T-helper 2 cell treated with Interferon-gamma antibody and Interleukin-4, amounts not matched to agents 5 μg/mL and 100 μg/mL, for 36 hours (primary cell): ENCODE results near the gene OXA1L.
"Not testable (repeated sequence)": the region's sequence is repeated elsewhere in the genome, so short reads cannot be mapped to it uniquely, and the experiment has no call there.

Experiments used
- DNase-seq: peaks from one replicate; pipeline ENCODE4 v3.0.0; 2021; ENCODE audit warnings: low spot score
- H3K27ac Mint-ChIP-seq: one replicate; pipeline ENCODE4 v1.8.0; 2021; ENCODE audit warnings: mild to moderate bottlenecking, mixed read lengths
- H3K27me3 Mint-ChIP-seq: one replicate; pipeline ENCODE4 v1.8.0; 2021; ENCODE audit warnings: low read depth, mixed read lengths
- H3K36me3 Mint-ChIP-seq: one replicate; pipeline ENCODE4 v1.8.0; 2021; ENCODE audit warnings: low read depth, mixed read lengths
- H3K4me1 Mint-ChIP-seq: one replicate; pipeline ENCODE4 v1.8.0; 2021; ENCODE audit warnings: low read depth, mixed read lengths
- H3K4me3 Mint-ChIP-seq: one replicate; pipeline ENCODE4 v1.8.0; 2022; ENCODE audit warnings: mild to moderate bottlenecking, moderate library complexity, mixed read lengths
- H3K9me3 Mint-ChIP-seq: one replicate; pipeline ENCODE4 v1.8.0; 2021; ENCODE audit warnings: mixed read lengths

OXA1L gene

DNA sequence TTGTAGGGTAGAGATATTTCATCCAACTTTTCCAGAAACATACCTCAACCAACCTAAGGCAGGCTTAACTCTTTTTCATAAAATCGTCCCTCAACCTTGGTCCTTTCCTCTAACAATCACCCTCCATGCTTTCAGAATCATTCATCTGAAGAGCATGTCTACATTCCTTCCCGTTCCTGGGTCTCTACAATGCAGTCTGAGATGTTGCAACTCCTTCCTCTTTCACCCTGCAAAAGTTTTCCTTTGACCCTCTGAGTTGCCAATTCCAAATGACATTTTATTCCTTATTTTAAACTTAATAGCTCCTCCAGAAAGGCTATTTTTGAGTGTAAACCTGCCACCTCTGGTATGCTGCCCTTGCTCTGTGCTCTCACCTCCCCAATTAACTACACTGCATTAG lies 32.0 kb downstream of the OXA1L start:
- no peaks in the 10 kb centered on the region for H3K9me3 Mint-ChIP-seq
- peaks cover 3% of the 10 kb centered on the region for H3K4me1 Mint-ChIP-seq
- DNase-seq: no peak
- peaks cover 32% of the 10 kb centered on the region for H3K27me3 Mint-ChIP-seq
- no peak overlapping the region for H3K27ac Mint-ChIP-seq
- no peaks in the 10 kb centered on the region for H3K36me3 Mint-ChIP-seq
- no peak overlapping the region for H3K4me3 Mint-ChIP-seq

GRCh38 chr14:22800346-22800745 lies 33.9 kb downstream of the OXA1L start:
- H3K36me3 Mint-ChIP-seq: no peaks in the 10 kb centered on the region
- H3K27me3 Mint-ChIP-seq: peaks cover 38% of the 10 kb centered on the region

GRCh38 chr14:22801716-22802115 lies 35.2 kb downstream of the OXA1L start:
- no peak for DNase-seq
- Mint-ChIP-seq H3K27ac (no peak overlapping the region), H3K36me3 (no peaks in the 10 kb centered on the region), H3K4me1 (peaks cover 3% of the 10 kb centered on the region), H3K4me3 (no peak overlapping the region), H3K9me3 (no peaks in the 10 kb centered on the region), H3K27me3 (peaks cover 30% of the 10 kb centered on the region)

More at GRCh38 chr14:22800346-22800745, 33.9 kb downstream of the OXA1L start:
- Mint-ChIP-seq H3K4me3 (no peak overlapping the region), H3K27ac (no peak overlapping the region), H3K4me1 (peaks cover 3% of the 10 kb centered on the region), H3K9me3 (no peaks in the 10 kb centered on the region)
- no peak for DNase-seq

DNA sequence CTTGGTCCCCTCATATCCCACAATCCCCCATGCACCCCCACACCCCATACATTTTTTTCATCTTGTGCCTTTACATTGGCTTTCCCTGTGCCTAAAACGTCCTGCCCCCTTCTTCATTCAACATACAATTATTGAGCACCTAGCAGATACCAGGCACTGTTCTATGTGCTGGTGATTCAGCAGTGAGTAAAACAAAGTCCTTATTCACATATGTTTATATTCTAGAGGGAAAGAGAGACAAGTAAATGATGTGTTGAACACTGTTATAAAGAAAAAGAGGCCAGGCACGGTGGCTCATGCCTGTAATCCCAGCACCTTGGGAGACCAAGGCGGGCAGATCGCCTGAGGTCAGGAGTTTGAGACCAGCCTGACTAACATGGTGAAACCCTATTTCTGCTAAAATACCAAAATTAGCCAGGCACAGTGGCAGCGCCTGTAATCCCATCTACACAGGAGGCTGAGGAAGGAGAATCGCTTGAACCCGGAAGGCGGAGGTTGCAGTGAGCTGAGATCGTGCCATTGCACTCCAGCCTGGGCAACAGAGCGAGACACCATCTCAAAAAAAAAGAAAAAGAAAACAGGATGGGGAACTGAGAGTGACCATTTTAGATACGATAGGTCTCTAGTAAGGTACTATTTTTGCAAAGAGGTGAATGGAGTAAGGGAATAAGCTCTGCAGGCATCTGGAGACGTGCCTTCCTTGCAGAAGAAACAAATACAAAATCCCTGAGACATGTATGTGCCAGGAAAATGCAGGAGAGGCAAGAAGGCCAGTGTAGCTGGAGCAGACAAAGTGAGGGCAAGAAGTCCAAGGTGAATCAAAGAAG lies 36.6 kb downstream of the OXA1L start:
- peaks cover 30% of the 10 kb centered on the region for H3K27me3 Mint-ChIP-seq
- H3K4me3 Mint-ChIP-seq: no peak overlapping the region
- peaks cover 3% of the 10 kb centered on the region for H3K4me1 Mint-ChIP-seq
- no peak overlapping the region for H3K27ac Mint-ChIP-seq
- no peak for DNase-seq
- no peaks in the 10 kb centered on the region for H3K9me3 Mint-ChIP-seq
- no peaks in the 10 kb centered on the region for H3K36me3 Mint-ChIP-seq

GRCh38 chr14:22803687-22803974 lies 37.1 kb downstream of the OXA1L start:
- no peak overlapping the region for H3K4me3 Mint-ChIP-seq
- DNase-seq: no peak
- H3K27ac Mint-ChIP-seq: no peak overlapping the region
- no peaks in the 10 kb centered on the region for H3K9me3 Mint-ChIP-seq
- no peaks in the 10 kb centered on the region for H3K36me3 Mint-ChIP-seq
- H3K27me3 Mint-ChIP-seq: peaks cover 28% of the 10 kb centered on the region
- H3K4me1 Mint-ChIP-seq: peaks cover 3% of the 10 kb centered on the region

GRCh38 chr14:22805235-22805634 lies 38.7 kb downstream of the OXA1L start:
- H3K4me1 Mint-ChIP-seq, H3K4me3 Mint-ChIP-seq, H3K27ac Mint-ChIP-seq, DNase-seq, H3K36me3 Mint-ChIP-seq, H3K9me3 Mint-ChIP-seq: not testable (repeated sequence)
- H3K27me3 Mint-ChIP-seq: peaks cover 22% of the 10 kb centered on the region

- Mint-ChIP-seq H3K4me1 (peaks cover 4% of the 10 kb centered on the region), H3K9me3 (no peaks in the 10 kb centered on the region), H3K4me3 (no peak overlapping the region), H3K36me3 (no peaks in the 10 kb centered on the region), H3K27me3 (peaks cover 18% of the 10 kb centered on the region), H3K27ac (no peak overlapping the region)
- DNase-seq: no peak
Measured at GRCh38 chr14:22807432-22808087, 41.1 kb downstream of the OXA1L start.

DNA sequence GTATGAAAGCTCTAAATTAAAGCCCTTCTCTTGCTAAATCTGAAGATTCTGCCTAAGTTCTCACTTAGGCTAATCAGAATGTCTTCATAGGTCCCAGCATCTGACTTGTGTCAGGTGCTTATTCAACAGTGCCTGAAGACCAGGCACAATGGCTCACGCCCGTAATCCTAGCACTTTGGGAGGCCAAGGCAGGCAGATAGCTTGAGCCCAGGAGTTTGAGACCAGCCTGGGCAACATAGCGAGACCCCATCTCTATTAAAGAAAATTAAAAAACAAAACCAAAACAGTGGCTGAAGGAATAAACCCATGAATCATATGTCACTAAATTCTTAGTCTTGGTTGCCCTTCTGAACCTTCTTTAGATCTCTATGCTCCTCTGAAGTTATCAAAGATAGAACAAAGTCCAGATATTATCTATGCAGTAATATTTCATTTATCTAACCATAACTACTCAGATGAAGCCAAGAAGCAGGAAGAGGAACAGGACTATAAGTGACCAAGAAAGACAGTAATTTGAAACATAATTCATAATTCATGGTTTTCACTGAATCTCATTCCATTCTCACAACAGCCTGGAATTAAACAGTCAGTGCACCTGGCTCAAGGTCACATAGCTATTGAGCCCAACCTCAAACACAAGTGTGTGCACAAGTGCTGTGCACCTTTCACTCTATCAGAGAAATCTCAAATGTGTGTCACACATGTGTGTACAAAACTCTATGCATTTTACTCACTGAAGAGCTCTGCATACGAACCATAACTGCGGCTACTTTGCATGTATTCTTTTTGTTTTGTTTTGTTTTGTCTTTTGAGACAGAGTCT lies 42.1 kb downstream of the OXA1L start:
- Mint-ChIP-seq H3K36me3 (no peaks in the 10 kb centered on the region), H3K27me3 (peaks cover 11% of the 10 kb centered on the region), H3K4me1 (peaks cover 3% of the 10 kb centered on the region), H3K27ac (no peak overlapping the region), H3K9me3 (no peaks in the 10 kb centered on the region), H3K4me3 (no peak overlapping the region)
- no peak for DNase-seq

GRCh38 chr14:22811722-22812121 lies 45.2 kb downstream of the OXA1L start:
- no peaks in the 10 kb centered on the region for H3K9me3 Mint-ChIP-seq
- H3K27ac Mint-ChIP-seq: no peak overlapping the region
- peaks cover 6% of the 10 kb centered on the region for H3K27me3 Mint-ChIP-seq
- no peak for DNase-seq
- no peaks in the 10 kb centered on the region for H3K36me3 Mint-ChIP-seq
- H3K4me1 Mint-ChIP-seq: peaks cover 6% of the 10 kb centered on the region
- H3K4me3 Mint-ChIP-seq: no peak overlapping the region

DNA sequence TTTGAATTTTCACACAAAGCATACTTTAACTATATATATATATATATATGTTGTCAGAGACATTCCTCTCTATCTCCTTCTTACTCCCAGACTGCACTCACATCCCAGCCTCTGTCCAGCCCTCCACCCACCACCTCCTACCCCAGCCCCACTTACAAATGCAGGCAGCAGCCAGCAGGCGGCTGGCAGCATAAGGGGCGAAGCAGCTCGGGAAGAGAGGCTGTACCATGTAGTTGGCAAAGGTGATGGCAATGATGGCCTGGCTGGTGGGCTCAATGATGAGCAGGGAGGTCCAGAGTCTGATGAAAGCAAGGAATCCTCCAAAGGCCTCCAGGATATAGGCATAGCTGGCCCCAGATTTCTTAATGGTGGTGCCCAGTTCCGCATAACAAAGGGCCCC lies 46.3 kb downstream of the OXA1L start:
- Mint-ChIP-seq H3K27ac (no peak overlapping the region), H3K4me1 (peaks cover 6% of the 10 kb centered on the region), H3K9me3 (no peaks in the 10 kb centered on the region), H3K36me3 (no peaks in the 10 kb centered on the region), H3K4me3 (no peak overlapping the region), H3K27me3 (peaks cover 6% of the 10 kb centered on the region)
- DNase-seq: no peak

DNA sequence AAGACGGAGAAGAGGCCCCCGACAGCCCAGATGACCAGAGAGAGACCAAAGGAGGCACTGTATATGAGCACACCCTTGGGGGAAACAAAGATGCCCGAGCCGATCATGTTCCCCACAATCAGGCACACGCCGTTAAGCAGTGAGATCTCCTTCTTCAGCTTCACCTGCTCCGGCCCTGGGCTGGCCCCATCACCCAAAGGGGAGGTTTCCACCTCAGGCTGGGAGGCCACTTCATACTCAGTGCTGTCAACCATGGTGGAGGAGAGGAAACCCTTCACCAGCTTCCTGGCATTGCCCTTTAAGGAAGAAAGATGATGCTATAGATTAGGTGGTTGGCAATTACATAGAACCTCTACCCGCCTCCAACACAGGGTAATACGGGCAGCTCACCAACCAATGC lies 46.7 kb downstream of the OXA1L start:
- peaks cover 4% of the 10 kb centered on the region for H3K27me3 Mint-ChIP-seq
- H3K4me1 Mint-ChIP-seq: peaks cover 6% of the 10 kb centered on the region
- H3K36me3 Mint-ChIP-seq: no peaks in the 10 kb centered on the region
- H3K27ac Mint-ChIP-seq: no peak overlapping the region
- DNase-seq: no peak
- H3K9me3 Mint-ChIP-seq: no peaks in the 10 kb centered on the region
- H3K4me3 Mint-ChIP-seq: no peak overlapping the region

DNA sequence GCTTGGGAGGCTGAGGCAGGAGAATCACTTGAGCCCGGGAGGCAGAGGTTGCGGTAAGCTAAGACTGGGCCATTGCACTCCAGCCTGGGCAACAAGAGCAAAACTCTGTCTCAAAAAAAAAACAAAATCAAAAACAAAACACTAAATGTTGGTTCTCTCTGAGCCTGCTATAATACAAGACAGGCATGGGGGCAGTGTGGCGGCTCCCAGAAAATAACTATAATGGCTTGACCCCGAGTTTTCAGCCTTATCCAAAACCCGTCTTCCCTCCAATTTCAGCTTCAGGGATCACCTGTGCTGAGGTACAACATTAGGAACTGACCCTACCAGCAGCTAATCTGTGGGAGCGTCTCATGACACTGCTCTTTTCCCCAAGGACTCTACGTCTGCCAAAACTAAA lies 47.9 kb downstream of the OXA1L start:
- Mint-ChIP-seq H3K4me1 (peaks cover 11% of the 10 kb centered on the region), H3K9me3 (no peaks in the 10 kb centered on the region), H3K4me3 (no peak overlapping the region), H3K27me3 (peaks cover 3% of the 10 kb centered on the region), H3K27ac (no peak overlapping the region), H3K36me3 (no peaks in the 10 kb centered on the region)
- DNase-seq: no peak

DNA sequence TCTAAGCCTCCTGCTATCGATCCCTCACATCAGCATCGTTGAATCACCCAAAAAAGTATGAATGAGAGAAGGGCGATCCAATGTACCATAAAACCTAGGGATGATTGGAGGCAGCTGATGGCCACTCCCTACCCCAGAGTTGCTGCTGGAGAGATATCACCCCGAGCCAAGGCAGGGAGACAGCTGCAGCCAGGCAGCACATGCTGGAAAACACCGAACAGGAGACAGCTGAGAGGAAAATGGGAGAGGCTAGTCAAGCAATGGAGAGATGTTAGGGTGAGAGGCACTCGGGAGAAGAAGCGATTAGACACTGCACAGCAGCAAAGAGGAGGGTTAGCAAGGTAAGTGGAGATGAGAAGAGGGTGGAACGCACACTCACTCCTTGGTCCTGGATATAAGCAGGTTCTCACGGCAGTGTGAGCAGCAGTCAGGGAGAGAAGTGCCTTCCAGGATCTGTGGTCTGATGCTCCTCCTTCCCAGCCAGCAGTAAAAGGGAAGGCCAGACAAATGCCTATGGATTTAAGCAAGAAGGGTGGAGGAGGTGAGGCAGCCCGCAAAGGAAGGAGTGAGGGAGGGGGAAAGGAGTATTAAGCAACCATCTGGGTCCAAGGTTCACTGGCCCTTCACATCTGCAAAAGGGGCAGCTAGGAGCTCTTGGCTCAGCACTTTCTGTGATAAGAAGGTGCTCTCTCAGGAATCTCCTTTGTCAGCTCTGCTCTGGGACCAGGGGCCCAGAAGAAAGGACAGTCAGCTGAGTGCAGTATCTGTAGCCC lies 48.6 kb downstream of the OXA1L start, which contains the start of gene SLC7A7:
Gene SLC7A7, minus strand, starts transcription at position 495 of the 773 bp plus-strand sequence. CDS start 2,037 bp downstream, outside the sequence.
- Mint-ChIP-seq H3K27me3 (peaks cover 6% of the 10 kb centered on the region), H3K4me1 (peaks cover 18% of the 10 kb centered on the region), H3K36me3 (no peaks in the 10 kb centered on the region), H3K27ac (no peak within 1 kb of the TSS), H3K4me3 (no peak within 1 kb of the TSS), H3K9me3 (no peaks in the 10 kb centered on the region)
- no peak for DNase-seq
